ENCODE results near the gene MYH10. TPM values are rescaled to one million over a fixed set of nuclear protein-coding genes. Genes with fewer than 3 reads are reported as not detected.

The MYH10 gene
- total RNA-seq, 1 donor from 2014 or later, result 244 TPM

GRCh38 chr17:8488491-8488890, 142.0 kb downstream of the MYH10 start:
- H3K27ac Mint-ChIP-seq, result peak overlapping the region; percentile 74
- H3K27me3 Mint-ChIP-seq, result no peaks in the 10 kb centered on the region
- H3K36me3 Mint-ChIP-seq (ENCODE audit: insufficient read depth), result peaks cover 56% of the 10 kb centered on the region
- no peaks in the 10 kb centered on the region for H3K4me1 Mint-ChIP-seq (ENCODE audit: low read depth)
- no peak overlapping the region for H3K4me3 Mint-ChIP-seq (ENCODE audit: low read depth)
- no peak for TF ChIP-seq CTCF (IDR thresholded peaks at IDR 0.05; ENCODE audit: unreplicated experiment)
- DNase-seq (ENCODE audit: low spot score, unreplicated experiment), result no peak
- H3K9me3 Mint-ChIP-seq (ENCODE audit: low read depth), result peaks cover 11% of the 10 kb centered on the region

- Mint-ChIP-seq H3K27ac (no peak overlapping the region), H3K27me3 (no peaks in the 10 kb centered on the region), H3K36me3 (ENCODE audit: insufficient read depth) (peaks cover 60% of the 10 kb centered on the region), H3K4me3 (ENCODE audit: low read depth) (no peak overlapping the region), H3K4me1 (ENCODE audit: low read depth) (no peaks in the 10 kb centered on the region), H3K9me3 (ENCODE audit: low read depth) (peaks cover 11% of the 10 kb centered on the region)
- DNase-seq (ENCODE audit: low spot score, unreplicated experiment), result no peak
- TF ChIP-seq CTCF (IDR thresholded peaks at IDR 0.05; ENCODE audit: unreplicated experiment), result no peak
Measured at GRCh38 chr17:8487743-8488142, 142.8 kb downstream of the MYH10 start.

- Mint-ChIP-seq H3K36me3 (ENCODE audit: insufficient read depth) (peaks cover 58% of the 10 kb centered on the region), H3K4me3 (ENCODE audit: low read depth) (no peak overlapping the region), H3K4me1 (ENCODE audit: low read depth) (no peaks in the 10 kb centered on the region), H3K27me3 (no peaks in the 10 kb centered on the region), H3K9me3 (ENCODE audit: low read depth) (peaks cover 11% of the 10 kb centered on the region), H3K27ac (no peak overlapping the region)
- TF ChIP-seq CTCF (IDR thresholded peaks at IDR 0.05; ENCODE audit: unreplicated experiment), result no peak
- DNase-seq (ENCODE audit: low spot score, unreplicated experiment), result no peak
Measured at GRCh38 chr17:8487130-8487645, 143.3 kb downstream of the MYH10 start.

DNA sequence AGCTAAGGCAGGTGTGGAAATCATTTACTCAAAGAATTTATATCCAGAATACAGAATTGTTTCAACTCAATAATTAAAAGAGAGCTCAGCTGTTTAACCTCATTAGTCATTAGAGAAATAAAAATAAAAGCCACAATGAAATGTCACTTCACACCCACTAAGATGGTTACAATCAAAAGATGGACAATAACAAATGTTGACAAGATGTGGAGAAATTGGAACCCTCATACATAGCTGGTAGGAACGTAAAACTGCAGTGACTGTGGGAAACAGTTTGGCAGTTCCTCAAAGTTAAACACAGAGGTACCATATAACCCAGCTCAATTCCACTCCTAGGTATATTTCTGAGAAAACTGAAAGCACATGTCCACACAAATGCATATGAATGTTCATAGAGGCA, 145.0 kb downstream of the MYH10 start:
- peaks cover 11% of the 10 kb centered on the region for H3K9me3 Mint-ChIP-seq (ENCODE audit: low read depth)
- no peak for TF ChIP-seq CTCF (IDR thresholded peaks at IDR 0.05; ENCODE audit: unreplicated experiment)
- H3K27me3 Mint-ChIP-seq, result no peaks in the 10 kb centered on the region
- H3K4me3 Mint-ChIP-seq (ENCODE audit: low read depth), result no peak overlapping the region
- peak overlapping the region; percentile 43 for H3K27ac Mint-ChIP-seq
- H3K36me3 Mint-ChIP-seq (ENCODE audit: insufficient read depth), result peaks cover 53% of the 10 kb centered on the region
- H3K4me1 Mint-ChIP-seq (ENCODE audit: low read depth), result no peaks in the 10 kb centered on the region
- DNase-seq (ENCODE audit: low spot score, unreplicated experiment), result no peak

- no peak for TF ChIP-seq CTCF (IDR thresholded peaks at IDR 0.05; ENCODE audit: unreplicated experiment)
- Mint-ChIP-seq H3K9me3 (ENCODE audit: low read depth) (peaks cover 11% of the 10 kb centered on the region), H3K27me3 (no peaks in the 10 kb centered on the region), H3K4me1 (ENCODE audit: low read depth) (no peaks in the 10 kb centered on the region), H3K27ac (no peak overlapping the region), H3K36me3 (ENCODE audit: insufficient read depth) (peaks cover 55% of the 10 kb centered on the region), H3K4me3 (ENCODE audit: low read depth) (no peak overlapping the region)
- DNase-seq (ENCODE audit: low spot score, unreplicated experiment), result no peak
Measured at GRCh38 chr17:8484465-8484864, 146.1 kb downstream of the MYH10 start.
